ENCODE data around the gene FAM229A.

FAM229A gene

GRCh38 chr1:32346532-32347157 lies 15.6 kb downstream of the FAM229A start:
- TF ChIP-seq ZNF274 (IDR thresholded peaks at IDR 0.05; ENCODE audit: low read depth, low read length) (no peak), SUZ12 (IDR thresholded peaks at IDR 0.05; ENCODE audit: extremely low read depth, insufficient read depth, insufficient read length) (no peak), YY1 (IDR thresholded peaks at IDR 0.05; ENCODE audit: insufficient read depth, insufficient read length) (no peak)
- Histone ChIP-seq H3K9me3 (ENCODE audit: insufficient read depth, low read length) (peaks cover 12% of the 10 kb centered on the region; the same call in 1 of the 2 replicates), H3K4me3 (ENCODE audit: insufficient read length, low read depth) (no peak overlapping the region), H3K36me3 (ENCODE audit: insufficient read depth, insufficient read length, low read length) (no peaks in the 10 kb centered on the region), H3K27me3 (ENCODE audit: insufficient read depth, insufficient read length) (peaks cover 4% of the 10 kb centered on the region), H3K9ac (ENCODE audit: insufficient read length, low read depth) (no peak overlapping the region), H3K4me1 (ENCODE audit: insufficient read depth, insufficient read length) (peaks cover 16% of the 10 kb centered on the region)
- no peak for DNase-seq (ENCODE audit: low read depth, low spot score)

GRCh38 chr1:32345289-32345827 lies 16.9 kb downstream of the FAM229A start:
- no peak for TF ChIP-seq YY1 (IDR thresholded peaks at IDR 0.05; ENCODE audit: insufficient read depth, insufficient read length)
- TF ChIP-seq ZNF274 (IDR thresholded peaks at IDR 0.05; ENCODE audit: low read depth, low read length): no peak
- no peak for TF ChIP-seq SUZ12 (IDR thresholded peaks at IDR 0.05; ENCODE audit: extremely low read depth, insufficient read depth, insufficient read length)
- Histone ChIP-seq H3K4me1 (ENCODE audit: insufficient read depth, insufficient read length) (peaks cover 21% of the 10 kb centered on the region), H3K9ac (ENCODE audit: insufficient read length, low read depth) (no peak overlapping the region), H3K9me3 (ENCODE audit: insufficient read depth, low read length) (peaks cover 6% of the 10 kb centered on the region; the same call in 1 of the 2 replicates), H3K36me3 (ENCODE audit: insufficient read depth, insufficient read length, low read length) (no peaks in the 10 kb centered on the region), H3K4me3 (ENCODE audit: insufficient read length, low read depth) (no peak overlapping the region), H3K27me3 (ENCODE audit: insufficient read depth, insufficient read length) (peaks cover under 1% of the 10 kb centered on the region)
- no peak for DNase-seq (ENCODE audit: low read depth, low spot score)

GRCh38 chr1:32342704-32343103 lies 19.6 kb downstream of the FAM229A start:
- H3K4me1 ChIP-seq (ENCODE audit: insufficient read depth, insufficient read length): peaks cover 30% of the 10 kb centered on the region
- H3K27me3 ChIP-seq (ENCODE audit: insufficient read depth, insufficient read length): peaks cover 2% of the 10 kb centered on the region
- no peak for DNase-seq (ENCODE audit: low read depth, low spot score)
- H3K9me3 ChIP-seq (ENCODE audit: insufficient read depth, low read length): no peaks in the 10 kb centered on the region
- no peaks in the 10 kb centered on the region for H3K36me3 ChIP-seq (ENCODE audit: insufficient read depth, insufficient read length, low read length)
- H3K4me3 ChIP-seq (ENCODE audit: insufficient read length, low read depth): no peak overlapping the region
- H3K9ac ChIP-seq (ENCODE audit: insufficient read length, low read depth): no peak overlapping the region
- TF ChIP-seq SUZ12 (IDR thresholded peaks at IDR 0.05; ENCODE audit: extremely low read depth, insufficient read depth, insufficient read length) (no peak), YY1 (IDR thresholded peaks at IDR 0.05; ENCODE audit: insufficient read depth, insufficient read length) (no peak), ZNF274 (IDR thresholded peaks at IDR 0.05; ENCODE audit: low read depth, low read length) (no peak)

- H3K9ac ChIP-seq (ENCODE audit: insufficient read length, low read depth): no peak overlapping the region
- no peak overlapping the region for H3K4me3 ChIP-seq (ENCODE audit: insufficient read length, low read depth)
- peaks cover 31% of the 10 kb centered on the region for H3K4me1 ChIP-seq (ENCODE audit: insufficient read depth, insufficient read length)
- no peak for DNase-seq (ENCODE audit: low read depth, low spot score)
- no peaks in the 10 kb centered on the region for H3K36me3 ChIP-seq (ENCODE audit: insufficient read depth, insufficient read length, low read length)
- TF ChIP-seq YY1 (IDR thresholded peaks at IDR 0.05; ENCODE audit: insufficient read depth, insufficient read length): no peak
- no peak for TF ChIP-seq SUZ12 (IDR thresholded peaks at IDR 0.05; ENCODE audit: extremely low read depth, insufficient read depth, insufficient read length)
- no peak for TF ChIP-seq ZNF274 (IDR thresholded peaks at IDR 0.05; ENCODE audit: low read depth, low read length)
- H3K9me3 ChIP-seq (ENCODE audit: insufficient read depth, low read length): no peaks in the 10 kb centered on the region
- peaks cover 4% of the 10 kb centered on the region for H3K27me3 ChIP-seq (ENCODE audit: insufficient read depth, insufficient read length)
Observed at GRCh38 chr1:32341971-32342370, 20.3 kb downstream of the FAM229A start.

- Histone ChIP-seq H3K27me3 (ENCODE audit: insufficient read depth, insufficient read length) (peaks cover 10% of the 10 kb centered on the region), H3K9me3 (ENCODE audit: insufficient read depth, low read length) (no peaks in the 10 kb centered on the region), H3K4me1 (ENCODE audit: insufficient read depth, insufficient read length) (peaks cover 33% of the 10 kb centered on the region), H3K9ac (ENCODE audit: insufficient read length, low read depth) (no peak overlapping the region), H3K4me3 (ENCODE audit: insufficient read length, low read depth) (no peak overlapping the region), H3K36me3 (ENCODE audit: insufficient read depth, insufficient read length, low read length) (no peaks in the 10 kb centered on the region)
- DNase-seq (ENCODE audit: low read depth, low spot score): no peak
- TF ChIP-seq YY1 (IDR thresholded peaks at IDR 0.05; ENCODE audit: insufficient read depth, insufficient read length) (no peak), ZNF274 (IDR thresholded peaks at IDR 0.05; ENCODE audit: low read depth, low read length) (no peak), SUZ12 (IDR thresholded peaks at IDR 0.05; ENCODE audit: extremely low read depth, insufficient read depth, insufficient read length) (no peak)
Observed at GRCh38 chr1:32341186-32341757, 21.0 kb downstream of the FAM229A start.

- no peak overlapping the region for H3K4me3 ChIP-seq (ENCODE audit: insufficient read length, low read depth)
- TF ChIP-seq YY1 (IDR thresholded peaks at IDR 0.05; ENCODE audit: insufficient read depth, insufficient read length) (no peak), SUZ12 (IDR thresholded peaks at IDR 0.05; ENCODE audit: extremely low read depth, insufficient read depth, insufficient read length) (no peak), ZNF274 (IDR thresholded peaks at IDR 0.05; ENCODE audit: low read depth, low read length) (no peak)
- peaks cover 10% of the 10 kb centered on the region for H3K27me3 ChIP-seq (ENCODE audit: insufficient read depth, insufficient read length)
- peaks cover 8% of the 10 kb centered on the region for H3K36me3 ChIP-seq (ENCODE audit: insufficient read depth, insufficient read length, low read length)
- DNase-seq (ENCODE audit: low read depth, low spot score): no peak
- no peak overlapping the region for H3K9ac ChIP-seq (ENCODE audit: insufficient read length, low read depth)
- H3K9me3 ChIP-seq (ENCODE audit: insufficient read depth, low read length): no peaks in the 10 kb centered on the region
- peaks cover 32% of the 10 kb centered on the region for H3K4me1 ChIP-seq (ENCODE audit: insufficient read depth, insufficient read length)
Observed at GRCh38 chr1:32339363-32339978, 22.8 kb downstream of the FAM229A start.

- Histone ChIP-seq H3K27me3 (ENCODE audit: insufficient read depth, insufficient read length) (peaks cover 10% of the 10 kb centered on the region), H3K9me3 (ENCODE audit: insufficient read depth, low read length) (no peaks in the 10 kb centered on the region), H3K36me3 (ENCODE audit: insufficient read depth, insufficient read length, low read length) (peaks cover 16% of the 10 kb centered on the region), H3K4me3 (ENCODE audit: insufficient read length, low read depth) (no peak overlapping the region), H3K9ac (ENCODE audit: insufficient read length, low read depth) (peak overlapping the region; percentile 29), H3K4me1 (ENCODE audit: insufficient read depth, insufficient read length) (peaks cover 36% of the 10 kb centered on the region)
- TF ChIP-seq ZNF274 (IDR thresholded peaks at IDR 0.05; ENCODE audit: low read depth, low read length) (no peak), SUZ12 (IDR thresholded peaks at IDR 0.05; ENCODE audit: extremely low read depth, insufficient read depth, insufficient read length) (no peak), YY1 (IDR thresholded peaks at IDR 0.05; ENCODE audit: insufficient read depth, insufficient read length) (no peak)
- no peak for DNase-seq (ENCODE audit: low read depth, low spot score)
Observed at GRCh38 chr1:32338637-32339145, 23.6 kb downstream of the FAM229A start.
